GM12878 (cell line): ENCODE results near the gene DAZAP1. TPM values are rescaled to one million over a fixed set of nuclear protein-coding genes. Genes with fewer than 3 reads are reported as not detected.

ENCODE experiments used
- ATAC-seq: fragments of 200-7000 bp; cut with Tn5 transposase; 3 replicates; pipeline ENCODE4 v1.9.1; 2020; ENCODE audit warnings: mild to moderate bottlenecking, moderate library complexity
- BruUV-seq: library from RNA; stranded (reverse); fragments of 400-500 nt; replicated peaks from 2 replicates; lab custom pipeline; 2021; lab: Mats Ljungman, UMichigan
- CTCF ChIA-PET: fragments of 300-600 bp; sonication (Branson Sonifier 250); formaldehyde crosslinking; extraction: SDS; loops from one replicate; lab custom pipeline; 2021; ENCODE audit warnings: inconsistent platforms; lab: Yijun Ruan, JAX
- POLR2A ChIA-PET: fragments of 350-600 bp; formaldehyde crosslinking; extraction: SDS; loops from one replicate; lab custom pipeline; 2021; ENCODE audit warnings: inconsistent platforms; lab: Charles Lee
- RAD21 ChIA-PET: fragments of 300-600 bp; sonication (Branson Sonifier 250); formaldehyde crosslinking; loops from one replicate; lab custom pipeline; 2023; ENCODE audit warnings: antibody characterized with exemption; ENCODE audit not compliant: unreplicated experiment; lab: Charles Lee
- SMC1A ChIA-PET: fragments of 300-600 bp; sonication (Branson Sonifier 250); formaldehyde crosslinking; loops from one replicate; lab custom pipeline; 2023; ENCODE audit not compliant: unreplicated experiment, uncharacterized antibody; lab: Charles Lee
- DNase-seq: peaks from one replicate; pipeline ENCODE4 v3.0.0-alpha.2; 2011; ENCODE audit warnings: low read depth, low spot score
- FAIRE-seq: peaks from 3 replicates; lab custom pipeline; 2011; peaks lifted over from hg19 to GRCh38; lab: Jason Lieb, UNC
- H2AFZ ChIP-seq: 2 replicates; pipeline ENCODE4 v1.6.0; 2011; ENCODE audit warnings: low read depth, low read length, control low read depth; ENCODE audit not compliant: control insufficient read depth
- H3K27ac ChIP-seq: 2 replicates; pipeline ENCODE4 v1.5.1; 2011; ENCODE audit warnings: control low read depth; ENCODE audit not compliant: control insufficient read depth, insufficient read depth
- H3K27me3 ChIP-seq, 2 experiments: replicated peaks in 1 of 2; 2 replicates each; pipeline versions ENCODE4 v1.6.0 to v1.6.1; 2011; ENCODE audit warnings: low read length in 1 of 2; ENCODE audit not compliant: control insufficient read depth in 2 of 2, insufficient read depth in 2 of 2
- H3K36me3 ChIP-seq, 2 experiments: 2 replicates each; pipeline ENCODE4 v1.5.1; 2011; ENCODE audit warnings: low read length in 1 of 2; ENCODE audit not compliant: control insufficient read depth in 2 of 2, insufficient read depth in 2 of 2
- H3K4me1 ChIP-seq: 2 replicates; pipeline ENCODE4 v1.6.1; 2011; ENCODE audit warnings: mild to moderate bottlenecking, low read length, moderate library complexity, mixed read lengths; ENCODE audit not compliant: control insufficient read depth, insufficient read depth
- H3K4me2 ChIP-seq: 2 replicates; pipeline ENCODE4 v1.6.0; 2011; ENCODE audit warnings: control low read depth; ENCODE audit not compliant: control insufficient read depth, insufficient read depth
- H3K4me3 ChIP-seq: fragments of 200-600 bp; sonication (generic); 2 replicates; pipeline ENCODE4 v1.5.1; 2016
- H3K79me2 ChIP-seq: 2 replicates; pipeline ENCODE4 v1.6.0; 2011; ENCODE audit warnings: low read length; ENCODE audit not compliant: control insufficient read depth, insufficient read depth
- H3K9ac ChIP-seq: 2 replicates; pipeline ENCODE4 v1.8.0; 2011; ENCODE audit warnings: low read length, control low read depth, mixed read lengths; ENCODE audit not compliant: control insufficient read depth, insufficient read depth
- H3K9me3 ChIP-seq: replicated peaks from 3 replicates; pipeline ENCODE4 v1.5.1; 2011; ENCODE audit warnings: mild to moderate bottlenecking, low read length; ENCODE audit not compliant: control insufficient read depth, insufficient read depth
- H4K20me1 ChIP-seq: 2 replicates; pipeline ENCODE4 v1.6.0; 2011; ENCODE audit not compliant: control insufficient read depth, insufficient read depth
- BACH1 ChIP-seq: fragments of 450-650 bp; IDR thresholded peaks from 2 replicates; pipeline ENCODE4 v1.6.1; 2017; ENCODE audit warnings: mild to moderate bottlenecking, borderline replicate concordance
- CEBPZ ChIP-seq: fragments of 150-350 bp; IDR thresholded peaks from 2 replicates; pipeline ENCODE4 v1.6.1; 2016; ENCODE audit warnings: low read depth, low read length
- E2F4 ChIP-seq: IDR thresholded peaks from 2 replicates; pipeline ENCODE4 v1.6.1; 2012; ENCODE audit warnings: low read depth, low read length, improper control_type of control experiment
- E2F8 ChIP-seq: fragments of 450-650 bp; IDR thresholded peaks from 2 replicates; pipeline ENCODE4 v1.6.1; 2018; ENCODE audit warnings: mild to moderate bottlenecking, low read depth, moderate library complexity; ENCODE audit not compliant: partially characterized antibody
- HDAC2 ChIP-seq: fragments of 200-600 bp; sonication (generic); IDR thresholded peaks from 2 replicates; pipeline ENCODE4 v1.6.1; 2017
- NR2C2 ChIP-seq: IDR thresholded peaks from 2 replicates; pipeline ENCODE4 v1.6.1; 2011; ENCODE audit warnings: borderline replicate concordance, low read depth; ENCODE audit not compliant: control insufficient read depth, insufficient read length
- PAX8 ChIP-seq: fragments of 450-650 bp; IDR thresholded peaks from 2 replicates; pipeline ENCODE4 v1.6.1; 2017; ENCODE audit warnings: mild to moderate bottlenecking, moderate library complexity
- RB1 ChIP-seq: fragments of 450-650 bp; formaldehyde crosslinking; IDR thresholded peaks from 2 replicates; pipeline ENCODE4 v1.6.1; 2017; ENCODE audit warnings: mild to moderate bottlenecking, borderline replicate concordance
- RUNX3 ChIP-seq: IDR thresholded peaks from 2 replicates; pipeline ENCODE4 v1.6.1; 2012; ENCODE audit warnings: low read length, inconsistent platforms
- ZNF622 ChIP-seq: fragments of 450-650 bp; IDR thresholded peaks from 2 replicates; pipeline ENCODE4 v1.6.1; 2017; ENCODE audit warnings: mild to moderate bottlenecking, inconsistent platforms
- WGBS: methylation state at CpG from one replicate; pipeline ENCODE4 v1.1.6; 2016; ENCODE audit warnings: low lambda C conversion rate; ENCODE audit not compliant: insufficient replicate concordance, insufficient coverage; ENCODE audit errors: missing lambda C conversion rate; 5-methylcytosine and 5-hydroxymethylcytosine counted together
- in situ Hi-C: fragments of 300-500 bp; cut with MboI; formaldehyde crosslinking; loops from 9 replicates; pipeline ENCODE4 v1.14.3; 2018; ENCODE audit warnings: mixed read lengths
- intact Hi-C: fragments of 100-400 bp; cut with micrococcal nuclease; formaldehyde crosslinking; loops from one replicate; pipeline ENCODE4 v1.14.2; 2022; ENCODE audit not compliant: unreplicated experiment
- polyA plus RNA-seq, 11 experiments: library from polyadenylated mRNA; depleted of rRNA in 4 of 11; unstranded in 6 of 11; stranded (reverse) in 5 of 11; fragments of >200 nt; fragmentation: Nextera tagmentation in 4 of 11; fragmentation: Illumina TruSeq in 1 of 11; extraction: Ambion mirVana in 4 of 11; extraction: Trizol in 1 of 11; gene quantifications; 1 replicate in 1 of 11; 2 replicates in 10 of 11; pipeline versions ENCODE4 v1.2.1 to v1.2.3, GENCODE V29; 2011 to 2016; ENCODE audit warnings: inconsistent platforms in 2 of 11, missing spikeins in 2 of 11, low read depth in 1 of 11
- total RNA-seq, 4 experiments: library from RNA; depleted of rRNA in 3 of 4; stranded (reverse); fragments of >200 nt in 3 of 4; fragmentation: Illumina TruSeq in 1 of 4; extraction: Trizol in 1 of 4; gene quantifications; 2 replicates each; pipeline versions ENCODE4 v1.2.1 to v1.2.3, GENCODE V29; 2013 to 2021

The DAZAP1 gene
- total and polyA plus RNA-seq, 10 of the 15 experiments (the other 5 are each of a cell fraction or from before 2014, with no cell fraction given) = 9.9 to 240 (median 92.3) TPM

GRCh38 chr19:1392939-1393530, 14.4 kb upstream of the DAZAP1 start:
- 93% methylated on average over 36 of the region's 37 CpGs for WGBS
- ATAC-seq (no peak), DNase-seq (no peak), FAIRE-seq (no peak)
- Histone ChIP-seq H3K4me3 (no peak overlapping the region), H3K36me3 (peaks cover 10% of the 10 kb centered on the region in 2 experiments), H2AFZ (no peak overlapping the region), H3K9me3 (no peaks in the 10 kb centered on the region), H3K27ac (no peak overlapping the region), H3K9ac (no peak overlapping the region), H3K4me2 (no peak overlapping the region), H4K20me1 (no peaks in the 10 kb centered on the region), H3K4me1 (no peaks in the 10 kb centered on the region), H3K79me2 (no peaks in the 10 kb centered on the region), H3K27me3 (no peaks in the 10 kb centered on the region)
- TF ChIP-seq CEBPZ = no peak
- TF ChIP-seq HDAC2 = no peak
- no peak for TF ChIP-seq ZNF622
- TF ChIP-seq RB1 = no peak
- TF ChIP-seq RUNX3 = no peak
- no peak for TF ChIP-seq NR2C2
- no peak for TF ChIP-seq E2F8
- no peak for TF ChIP-seq PAX8
- TF ChIP-seq BACH1 = no peak
- no peak for TF ChIP-seq E2F4
- no TSS peak for BruUV-seq
- POLR2A ChIA-PET = interaction anchor here (0.5 kb wide), 1 partner anchor 301 kb away, joined by 4 read pairs; no protein-coding TSS in a partner anchor
- SMC1A ChIA-PET = no interaction called here
- RAD21 ChIA-PET = no interaction called here
- intact Hi-C loops = no loop called here
- in situ Hi-C loops = no loop called here
- CTCF ChIA-PET = no interaction called here
